ACHN (cell line): ENCODE data around the gene ZNF697.
"Not testable (repeated sequence)": the region's sequence is repeated elsewhere in the genome, so short reads cannot be mapped to it uniquely, and the experiment has no call there.

Experiments used
- DNase-seq: peaks from one replicate; pipeline ENCODE4 v3.0.0-alpha.2; 2015
- in situ Hi-C: cut with HindIII; loops from 2 replicates; pipeline ENCODE4 v1.10.0; 2017; ENCODE audit warnings: low sequenced_read_pairs, low pct_ligation_motif_present, low pct_unique_long_range_greater_than_20kb

Gene ZNF697

GRCh38 chr1:119637710-119638109 is 10.4 kb downstream of the ZNF697 start:
- in situ Hi-C loops, result no loop called here
- no peak for DNase-seq

DNA sequence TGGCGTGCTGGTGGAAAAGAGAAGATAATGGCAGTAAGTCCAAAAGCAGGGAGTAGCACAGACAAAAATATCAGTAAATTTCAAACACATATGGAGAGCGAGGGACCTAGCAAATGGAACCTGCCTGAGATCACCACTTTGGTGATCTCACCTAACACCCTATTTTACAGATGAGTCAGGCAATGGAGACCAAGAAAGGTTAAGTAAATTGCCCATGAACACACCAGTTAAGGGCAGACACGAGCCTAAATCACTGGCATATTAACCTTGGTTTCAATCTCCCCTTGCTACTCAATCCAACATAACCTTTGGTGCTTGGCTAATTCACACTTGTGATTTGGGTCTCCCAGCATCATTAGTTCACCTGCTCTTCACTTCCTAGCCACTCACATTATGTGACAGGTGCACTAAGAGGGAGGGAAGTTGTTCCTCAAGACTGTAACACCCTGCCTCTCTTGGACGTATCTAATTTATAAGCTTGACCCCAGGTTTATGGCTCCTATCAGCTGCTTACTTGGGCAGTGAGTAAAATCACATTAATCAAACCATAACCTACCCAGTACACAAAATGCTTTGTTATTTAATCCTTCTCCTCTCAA is 11.5 kb downstream of the ZNF697 start:
- in situ Hi-C loops, result no loop called here

DNA sequence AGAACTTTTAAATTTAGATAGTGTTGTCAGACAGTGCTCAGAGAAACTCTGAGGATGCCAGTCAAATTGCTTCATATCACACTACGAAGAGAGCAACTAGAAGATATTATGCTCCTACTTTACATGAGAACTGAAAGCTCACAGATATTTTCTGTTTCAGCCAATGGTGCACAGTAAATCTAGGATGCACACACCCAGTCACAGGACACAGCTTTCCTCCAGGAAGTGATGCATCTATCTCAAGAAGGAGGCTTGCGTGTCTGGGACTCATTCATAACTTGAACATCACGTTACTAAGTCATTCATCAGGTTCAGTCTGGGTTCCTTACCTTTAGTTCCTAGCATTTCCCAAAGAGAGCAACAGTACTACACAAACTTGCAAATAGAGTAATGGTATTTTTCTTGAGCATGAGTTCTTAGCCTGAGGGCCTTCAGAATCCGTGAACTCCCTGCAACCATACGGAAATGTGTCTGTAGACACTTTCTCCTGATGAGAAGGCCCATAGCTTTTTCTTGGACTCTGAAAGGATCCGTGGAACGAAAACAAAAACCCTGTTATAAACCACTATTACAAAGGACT is 12.2 kb downstream of the ZNF697 start:
- in situ Hi-C loops, result no loop called here
- DNase-seq, result no peak

More for the DNA sequence above, 11.5 kb downstream of the ZNF697 start:
- DNase-seq, result no peak

DNA sequence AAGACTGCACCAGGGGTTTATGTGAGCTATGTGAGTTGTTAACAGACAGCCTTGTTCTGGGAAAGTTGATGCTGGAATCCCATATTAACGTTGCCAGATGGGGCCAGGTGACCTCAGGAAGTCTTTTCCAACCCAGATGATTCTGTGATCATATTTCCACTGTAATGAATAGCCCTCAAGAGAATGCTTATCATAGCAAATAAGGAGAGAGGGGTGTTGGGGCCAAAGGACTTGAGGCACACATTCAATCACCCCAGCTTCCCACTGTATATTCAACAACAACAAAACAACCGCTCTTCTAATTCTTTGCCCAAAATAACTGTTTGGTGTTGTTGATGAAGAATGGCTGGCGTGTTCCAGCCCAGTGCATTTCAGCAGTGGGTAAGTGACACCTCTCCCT is 14.1 kb downstream of the ZNF697 start:
- DNase-seq, result no peak
- in situ Hi-C loops, result no loop called here

DNA sequence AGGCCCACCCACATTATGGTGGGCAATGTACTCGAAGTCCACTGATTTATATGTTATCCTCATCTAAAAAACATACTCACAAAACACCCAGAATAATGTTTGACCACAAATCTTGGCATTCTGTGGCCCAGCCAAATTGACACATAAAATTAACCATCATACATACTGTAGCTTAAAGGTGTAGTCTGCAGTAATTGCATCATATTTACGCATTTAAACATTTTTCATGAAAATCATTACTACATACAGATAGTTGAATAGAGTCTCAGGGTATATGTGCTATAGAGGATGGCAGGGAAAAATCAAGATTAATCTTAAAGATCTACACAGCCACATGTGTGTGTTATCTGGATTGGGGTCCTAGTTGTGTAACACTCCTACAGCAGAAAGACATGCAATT is 14.5 kb downstream of the ZNF697 start:
- in situ Hi-C loops, result no loop called here
- DNase-seq, result no peak

DNA sequence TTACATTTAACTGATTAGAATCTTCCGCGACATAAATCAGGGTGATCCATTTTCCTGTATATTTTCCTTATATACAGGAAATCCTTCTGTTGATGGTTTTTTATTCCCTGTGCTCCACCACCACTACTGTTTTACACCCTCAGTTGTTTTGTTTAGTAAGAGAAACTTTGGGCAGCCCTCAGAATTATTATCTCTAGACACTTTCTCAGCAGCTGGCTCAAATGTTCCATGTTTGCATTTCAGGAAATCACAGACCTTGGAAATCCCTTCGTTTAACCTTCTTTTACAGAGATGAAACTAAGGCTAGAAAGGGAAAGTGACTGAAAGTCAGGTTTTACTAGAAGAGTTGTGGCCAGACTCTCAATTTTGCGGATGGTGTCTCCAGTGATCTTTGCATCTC is 15.2 kb downstream of the ZNF697 start:
- DNase-seq, result no peak
- in situ Hi-C loops, result no loop called here

DNA sequence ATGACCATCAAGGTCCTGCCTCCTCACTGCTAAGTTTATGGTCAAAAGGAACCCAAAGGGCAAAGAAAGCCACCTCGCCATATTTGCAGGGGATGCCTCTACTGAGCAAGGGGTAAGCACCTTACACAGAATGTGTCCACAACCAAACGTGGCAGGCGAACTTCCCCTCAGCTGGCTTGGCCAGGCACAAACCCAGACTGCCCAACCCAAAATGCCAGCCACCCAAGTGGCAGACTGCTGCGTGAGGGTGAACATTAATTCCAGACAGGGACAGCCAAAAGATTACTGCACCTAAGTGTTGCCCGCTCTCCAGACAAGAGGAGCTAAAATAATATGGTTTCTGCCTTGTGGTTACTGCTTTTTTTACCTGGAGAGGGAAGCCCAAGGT is 16.0 kb downstream of the ZNF697 start:
- in situ Hi-C loops, result no loop called here
- no peak for DNase-seq

DNA sequence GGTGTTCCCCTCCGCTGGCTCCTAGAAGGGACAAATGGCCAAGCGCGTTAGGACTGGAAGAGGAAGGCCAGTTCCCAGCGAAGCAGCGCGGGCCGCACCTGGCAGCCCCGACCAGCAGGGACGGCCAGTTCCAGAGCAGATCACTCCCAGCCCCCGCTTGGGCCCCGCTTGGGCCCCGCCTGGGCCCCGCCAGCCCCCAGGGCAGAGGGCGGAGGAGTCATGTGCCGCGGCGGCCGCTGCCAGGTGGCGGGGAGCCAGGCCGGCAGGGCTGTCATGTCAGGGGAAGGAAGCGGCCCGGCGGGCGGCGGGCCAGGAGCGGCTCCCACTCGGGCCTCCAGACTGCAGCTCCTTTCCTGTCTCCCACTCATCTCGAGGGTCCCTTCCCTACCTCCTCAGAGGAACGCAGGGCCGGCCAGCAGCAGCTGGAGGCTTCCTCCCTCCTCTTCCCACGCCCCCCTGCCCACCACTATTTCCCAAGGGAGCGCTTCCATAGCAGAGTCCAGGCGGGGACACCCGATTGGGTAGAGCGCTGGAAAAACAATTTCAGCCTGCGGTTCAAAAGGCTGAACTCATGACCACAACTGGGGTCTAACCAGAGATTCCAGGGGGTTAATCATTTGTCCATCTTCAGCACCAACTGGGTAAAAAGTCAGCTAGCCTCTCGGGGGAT is 16.5 kb downstream of the ZNF697 start:
- in situ Hi-C loops, result no loop called here
- DNase-seq, result peak; percentile 93

- in situ Hi-C loops, result no loop called here
- DNase-seq, result no peak
Observed at GRCh38 chr1:119631086-119631432, 17.0 kb downstream of the ZNF697 start.

DNA sequence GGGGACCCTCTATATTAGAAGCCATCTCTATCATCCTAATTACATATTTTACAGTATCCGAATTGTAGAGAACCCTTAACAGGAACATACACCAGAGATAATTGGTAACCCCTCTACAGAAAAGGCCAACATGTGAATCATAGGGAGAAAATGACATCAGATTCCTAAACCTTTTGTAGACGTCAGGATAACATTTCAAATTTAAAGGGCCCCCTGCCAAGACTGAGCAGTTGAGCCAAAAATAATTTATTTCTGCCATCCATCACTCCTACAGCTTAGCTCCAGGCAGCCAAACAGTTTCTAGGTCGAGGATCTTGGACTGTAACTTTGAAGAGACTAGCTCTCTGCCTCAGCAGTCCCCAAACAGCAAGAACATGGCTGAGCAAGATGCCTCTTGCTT is 21.2 kb downstream of the ZNF697 start:
- no peak for DNase-seq
- in situ Hi-C loops, result no loop called here

GRCh38 chr1:119626011-119626545 is 22.0 kb downstream of the ZNF697 start:
- in situ Hi-C loops, result no loop called here
- DNase-seq, result no peak

GRCh38 chr1:119623678-119624077 is 24.4 kb downstream of the ZNF697 start:
- no peak for DNase-seq
- in situ Hi-C loops, result no loop called here

DNA sequence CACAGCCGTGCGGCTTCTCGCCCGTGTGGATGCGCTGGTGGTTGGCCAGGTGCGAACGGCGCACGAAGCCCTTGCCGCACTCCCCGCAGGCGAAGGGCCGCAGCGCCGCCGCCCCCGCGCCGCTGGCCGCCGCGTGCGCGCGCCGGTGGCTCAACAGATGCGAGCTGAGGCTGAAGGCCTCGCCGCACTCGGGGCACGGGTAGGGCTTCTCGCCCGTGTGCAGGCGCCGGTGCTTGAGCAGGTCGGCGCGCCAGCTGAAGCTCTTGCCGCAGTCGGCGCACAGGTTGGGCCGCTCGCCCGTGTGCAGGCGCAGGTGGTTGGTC is 24.9 kb downstream of the ZNF697 start:
- in situ Hi-C loops, result no loop called here

DNA sequence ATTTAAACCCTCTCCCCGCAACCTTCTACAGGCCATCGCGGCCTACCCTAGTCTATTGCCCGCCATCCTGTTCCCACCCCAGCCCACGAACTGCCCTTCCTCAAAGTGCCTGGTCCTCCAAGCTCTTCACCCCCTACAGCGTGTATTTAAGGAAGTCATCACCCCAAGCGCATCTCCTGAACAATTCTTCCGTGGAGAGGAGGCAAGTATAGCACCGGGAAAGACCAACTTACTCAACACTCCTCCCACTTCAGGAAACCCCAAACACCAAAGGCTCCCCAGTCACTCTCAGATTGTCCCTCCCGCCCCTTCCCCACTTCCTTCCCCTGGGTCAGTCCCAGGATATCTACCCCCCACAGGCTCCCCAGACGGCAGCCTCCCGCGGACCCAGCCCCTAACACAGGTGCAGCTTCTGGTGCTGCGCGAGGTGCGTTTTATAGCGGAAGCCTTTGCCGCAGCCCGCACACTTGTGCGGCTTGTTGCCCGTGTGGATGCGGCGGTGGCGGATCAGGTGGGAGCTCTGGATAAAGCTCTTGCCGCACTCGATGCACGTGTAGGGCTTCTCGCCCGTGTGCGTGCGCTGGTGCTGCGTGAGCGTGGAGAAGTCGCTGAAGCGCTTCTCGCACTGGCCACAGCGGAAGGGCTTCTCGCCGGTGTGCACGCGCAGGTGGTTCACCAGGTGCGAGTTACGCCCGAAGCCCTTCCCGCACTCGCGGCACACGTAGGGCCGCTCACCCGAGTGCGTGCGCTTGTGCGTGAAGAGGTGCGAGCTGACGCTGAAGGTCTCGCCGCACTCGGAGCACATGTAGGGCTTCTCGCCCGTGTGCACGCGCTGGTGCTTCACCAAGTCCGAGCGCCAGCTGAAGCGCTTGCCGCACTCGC is 25.5 kb downstream of the ZNF697 start:
- DNase-seq, result no peak
- in situ Hi-C loops, result no loop called here

More for the DNA sequence above, 24.9 kb downstream of the ZNF697 start:
- no peak for DNase-seq

DNA sequence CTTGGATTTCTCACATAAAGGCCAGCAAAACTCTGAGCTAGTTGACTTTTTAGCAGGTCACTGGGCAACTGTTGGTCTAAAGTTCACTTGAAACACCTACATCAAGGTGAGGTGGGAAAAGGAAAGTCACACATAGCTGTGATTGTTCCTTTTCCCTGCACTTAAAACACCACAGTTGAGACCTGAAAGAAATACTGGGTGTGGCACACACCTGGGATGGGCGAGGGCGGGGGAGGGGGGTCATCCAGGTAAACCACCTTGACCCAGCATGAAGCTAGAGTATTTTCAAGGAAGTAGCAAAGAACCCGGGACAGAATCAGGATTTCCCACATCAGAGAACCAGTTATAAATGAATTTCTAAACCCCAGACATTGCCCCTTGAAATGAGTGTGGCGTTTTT is 26.4 kb downstream of the ZNF697 start:
- in situ Hi-C loops, result no loop called here
- no peak for DNase-seq

GRCh38 chr1:119617751-119618691 is 30.0 kb downstream of the ZNF697 start:
- DNase-seq, result no peak
- in situ Hi-C loops, result no loop called here

DNA sequence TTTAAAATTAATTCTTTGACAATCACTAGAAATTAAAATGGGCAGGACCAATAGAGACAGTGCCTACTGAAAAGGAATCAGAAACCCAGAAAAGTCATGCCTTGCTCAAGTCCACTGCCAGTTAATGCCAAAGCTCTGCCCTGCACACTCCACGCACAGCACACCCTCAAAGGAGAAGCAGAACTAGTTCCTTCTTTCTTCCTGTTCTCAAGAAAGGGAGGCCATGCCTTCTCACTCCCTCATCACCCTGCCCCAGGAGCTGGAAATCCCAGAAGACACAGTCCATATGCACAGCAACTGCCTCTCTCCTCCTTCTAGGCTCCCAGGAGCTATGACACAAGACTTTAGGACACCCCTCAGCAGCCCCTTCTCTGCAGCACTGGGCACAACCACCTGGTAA is 31.3 kb downstream of the ZNF697 start:
- DNase-seq, in situ Hi-C loops: not testable (repeated sequence)

GRCh38 chr1:119615100-119615499 is 33.0 kb downstream of the ZNF697 start:
- DNase-seq, in situ Hi-C loops: not testable (repeated sequence)
